HEK293 (cell line): ENCODE data around the gene TSHZ3.
A peak's percentile ranks its signal among the peaks of the same experiment; 100 is the strongest.

Experiments used
- CTCF ChIA-PET: fragments of 350-600 bp; formaldehyde crosslinking; extraction: SDS; loops from one replicate; lab custom pipeline; 2021; ENCODE audit warnings: antibody characterized with exemption; lab: Yijun Ruan, JAX
- POLR2A ChIA-PET: fragments of 300-600 bp; formaldehyde crosslinking; extraction: SDS; loops from one replicate; lab custom pipeline; 2020; ENCODE audit warnings: antibody characterized with exemption, inconsistent platforms; lab: Yijun Ruan, JAX
- H3K27ac ChIP-seq: fragments of 200-500 bp; sonication (Bioruptor generic); 2 replicates; pipeline ENCODE4 v1.5.1; 2014; ENCODE audit warnings: low read depth, low read length, control low read depth, inconsistent platforms; ENCODE audit errors: extremely low read depth
- H3K36me3 ChIP-seq, 2 experiments: fragments of 200-500 bp in 1 of 2; sonication (Bioruptor generic) in 1 of 2; 1 replicate in 1 of 2; 2 replicates in 1 of 2; pipeline ENCODE4 v1.5.1; 2014 to 2017; ENCODE audit warnings: inconsistent platforms in 2 of 2, low read length in 2 of 2; ENCODE audit not compliant: control insufficient read depth in 2 of 2, insufficient read depth in 1 of 2
- H3K4me1 ChIP-seq: fragments of 200-500 bp; sonication (Bioruptor generic); 2 replicates; pipeline ENCODE4 v1.5.1; 2014; ENCODE audit warnings: mild to moderate bottlenecking, low read length, inconsistent platforms; ENCODE audit not compliant: control insufficient read depth, insufficient read depth
- H3K4me3 ChIP-seq: 2 replicates; pipeline ENCODE4 v1.5.1; 2011; ENCODE audit warnings: low read depth, mild to moderate bottlenecking, control low read depth, low read length, moderate library complexity
- H3K9me3 ChIP-seq: fragments of 200-500 bp; sonication (Bioruptor generic); 2 replicates; pipeline ENCODE4 v1.5.1; 2014; ENCODE audit warnings: low read depth, low read length, inconsistent platforms; ENCODE audit not compliant: control insufficient read depth, insufficient read depth
- GLIS1 ChIP-seq: fragments of 450-650 bp; formaldehyde crosslinking; IDR thresholded peaks from 2 replicates; pipeline ENCODE4 v1.5.1; 2016; ENCODE audit warnings: missing biosample characterization, missing genetic modification characterization
- HOXC10 ChIP-seq: sonication (generic); formaldehyde crosslinking; IDR thresholded peaks from 2 replicates; pipeline ENCODE4 v1.8.1; 2023; ENCODE audit warnings: mild to moderate bottlenecking, missing genetic modification reagents
- PRDM6 ChIP-seq: fragments of 450-650 bp; formaldehyde crosslinking; IDR thresholded peaks from 2 replicates; pipeline ENCODE4 v1.5.1; 2017; ENCODE audit warnings: missing biosample characterization, missing genetic modification characterization
- RBAK ChIP-seq: fragments of 450-650 bp; formaldehyde crosslinking; IDR thresholded peaks from 2 replicates; pipeline ENCODE4 v1.5.1; 2016; ENCODE audit warnings: missing biosample characterization, missing genetic modification characterization
- TCF7L2 ChIP-seq: IDR thresholded peaks from 2 replicates; pipeline ENCODE4 v1.6.1; 2011; ENCODE audit warnings: low read depth, mild to moderate bottlenecking, inconsistent platforms, low read length, moderate library complexity, borderline replicate concordance
- YY2 ChIP-seq: fragments of 450-650 bp; formaldehyde crosslinking; IDR thresholded peaks from 2 replicates; pipeline ENCODE4 v1.5.1; 2016; ENCODE audit warnings: missing biosample characterization, missing genetic modification characterization
- ZBTB21 ChIP-seq: fragments of 450-650 bp; formaldehyde crosslinking; IDR thresholded peaks from 2 replicates; pipeline ENCODE4 v1.5.1; 2017; ENCODE audit warnings: missing biosample characterization, missing genetic modification characterization
- ZBTB44 ChIP-seq: fragments of 450-650 bp; IDR thresholded peaks from 2 replicates; pipeline ENCODE4 v1.5.1; 2018; ENCODE audit warnings: missing biosample characterization, mild to moderate bottlenecking, missing genetic modification characterization
- ZBTB7A ChIP-seq: fragments of 450-650 bp; formaldehyde crosslinking; IDR thresholded peaks from 2 replicates; pipeline ENCODE4 v1.5.1; 2016; ENCODE audit warnings: low read depth, missing biosample characterization, missing genetic modification characterization
- ZEB2 ChIP-seq: fragments of 450-650 bp; formaldehyde crosslinking; IDR thresholded peaks from 2 replicates; pipeline ENCODE4 v1.5.1; 2016; ENCODE audit warnings: missing biosample characterization, missing genetic modification characterization
- ZFP3 ChIP-seq: fragments of 450-650 bp; formaldehyde crosslinking; IDR thresholded peaks from 2 replicates; pipeline ENCODE4 v1.5.1; 2016; ENCODE audit warnings: low read depth, missing biosample characterization, missing genetic modification characterization
- ZNF133 ChIP-seq: fragments of 450-650 bp; formaldehyde crosslinking; IDR thresholded peaks from 2 replicates; pipeline ENCODE4 v1.5.1; 2016; ENCODE audit warnings: missing biosample characterization, missing genetic modification characterization
- ZNF148 ChIP-seq: fragments of 450-650 bp; formaldehyde crosslinking; IDR thresholded peaks from 2 replicates; pipeline ENCODE4 v1.5.0; 2017; ENCODE audit warnings: missing biosample characterization, missing genetic modification characterization, borderline replicate concordance
- ZNF292 ChIP-seq: fragments of 450-650 bp; formaldehyde crosslinking; IDR thresholded peaks from 2 replicates; pipeline ENCODE4 v1.5.1; 2016; ENCODE audit warnings: low read depth, missing biosample characterization, missing genetic modification characterization, borderline replicate concordance
- ZNF433 ChIP-seq: fragments of 450-650 bp; formaldehyde crosslinking; IDR thresholded peaks from 2 replicates; pipeline ENCODE4 v1.5.1; 2016; ENCODE audit warnings: missing biosample characterization, missing genetic modification characterization, low read depth
- ZNF513 ChIP-seq: fragments of 450-650 bp; IDR thresholded peaks from 2 replicates; pipeline ENCODE4 v1.5.1; 2018; ENCODE audit warnings: missing biosample characterization, missing genetic modification characterization
- ZNF529 ChIP-seq: fragments of 450-650 bp; formaldehyde crosslinking; IDR thresholded peaks from 2 replicates; pipeline ENCODE4 v1.5.1; 2017; ENCODE audit warnings: missing genetic modification characterization, missing biosample characterization; ENCODE audit not compliant: insufficient replicate concordance
- ZNF610 ChIP-seq: fragments of 450-650 bp; formaldehyde crosslinking; IDR thresholded peaks from 2 replicates; pipeline ENCODE4 v1.5.1; 2016; ENCODE audit warnings: missing biosample characterization, missing genetic modification characterization, borderline replicate concordance
- ZNF623 ChIP-seq: fragments of 450-650 bp; formaldehyde crosslinking; IDR thresholded peaks from 2 replicates; pipeline ENCODE4 v1.5.1; 2016; ENCODE audit warnings: missing biosample characterization, missing genetic modification characterization
- ZNF639 ChIP-seq: fragments of 450-650 bp; formaldehyde crosslinking; IDR thresholded peaks from 2 replicates; pipeline ENCODE4 v1.5.1; 2016; ENCODE audit warnings: missing biosample characterization, missing genetic modification characterization
- ZNF654 ChIP-seq: fragments of 450-650 bp; formaldehyde crosslinking; IDR thresholded peaks from 2 replicates; pipeline ENCODE4 v1.5.1; 2016; ENCODE audit warnings: low read depth, missing biosample characterization, missing genetic modification characterization
- ZNF670 ChIP-seq: fragments of 450-650 bp; formaldehyde crosslinking; IDR thresholded peaks from 2 replicates; pipeline ENCODE4 v1.5.1; 2016; ENCODE audit warnings: missing biosample characterization, missing genetic modification characterization, low read depth
- ZNF701 ChIP-seq: fragments of 450-650 bp; formaldehyde crosslinking; IDR thresholded peaks from 2 replicates; pipeline ENCODE4 v1.5.1; 2016; ENCODE audit warnings: missing biosample characterization, missing genetic modification characterization
- ZNF76 ChIP-seq: fragments of 450-650 bp; formaldehyde crosslinking; IDR thresholded peaks from 2 replicates; pipeline ENCODE4; 2016; ENCODE audit warnings: low read depth, missing biosample characterization, missing genetic modification characterization, borderline replicate concordance
- ZNF792 ChIP-seq: fragments of 450-650 bp; formaldehyde crosslinking; IDR thresholded peaks from 2 replicates; pipeline ENCODE4 v1.5.1; 2016; ENCODE audit warnings: missing biosample characterization, missing genetic modification characterization
- ZNF830 ChIP-seq: fragments of 450-650 bp; IDR thresholded peaks from 2 replicates; pipeline ENCODE4 v1.5.0; 2018; ENCODE audit warnings: missing biosample characterization, missing genetic modification characterization, low read depth, mild to moderate bottlenecking, moderate library complexity
- ZNF837 ChIP-seq: fragments of 450-650 bp; formaldehyde crosslinking; IDR thresholded peaks from 2 replicates; pipeline ENCODE4 v1.5.1; 2016; ENCODE audit warnings: missing biosample characterization, missing genetic modification characterization
- ZSCAN30 ChIP-seq: fragments of 450-650 bp; IDR thresholded peaks from 2 replicates; pipeline ENCODE4 v1.5.1; 2018; ENCODE audit warnings: missing biosample characterization, mild to moderate bottlenecking, missing genetic modification characterization, moderate library complexity
- ZSCAN4 ChIP-seq: fragments of 450-650 bp; formaldehyde crosslinking; IDR thresholded peaks from 2 replicates; pipeline ENCODE4 v1.5.1; 2017; ENCODE audit warnings: missing biosample characterization, missing genetic modification characterization

TSHZ3 gene

GRCh38 chr19:31315652-31316051, 33.6 kb downstream of the TSHZ3 start:
- Histone ChIP-seq H3K4me3 (no peak overlapping the region), H3K36me3 (peaks cover 0 to 3% of the 10 kb centered on the region in 2 experiments; a peak in 1 of 3 replicates), H3K9me3 (no peaks in the 10 kb centered on the region; the same call in 1 of the 2 replicates), H3K4me1 (peaks cover 50% of the 10 kb centered on the region), H3K27ac (peak overlapping the region; percentile 50; the same call in 1 of the 2 replicates)
- POLR2A ChIA-PET: no interaction called here
- CTCF ChIA-PET: interaction anchor here (0.5 to 1.6 kb wide), 11 partner anchors 11 to 912 kb away, joined by 3 to 6 read pairs (median 3); no protein-coding TSS in a partner anchor
- TF ChIP-seq ZSCAN30 (peak; percentile 76), ZNF639 (tag by site-specific recombination) (no peak), RBAK (tag by site-specific recombination) (no peak), YY2 (tag by site-specific recombination) (no peak), ZNF654 (0 out of 2 replicates have a peak, but pooled peaks have one; percentile 1), ZNF529 (tag by site-specific recombination) (no peak), ZBTB7A (tag by site-specific recombination) (peak; percentile 74; the same call in 1 of the 2 replicates), ZNF148 (tag by site-specific recombination) (no peak), ZNF513 (peak; percentile 63; the same call in 1 of the 2 replicates), ZNF76 (no peak), ZNF792 (no peak), ZNF670 (no peak), ZNF433 (tag by site-specific recombination) (no peak), ZNF623 (no peak), ZNF292 (tag by site-specific recombination) (no peak), GLIS1 (tag by site-specific recombination) (no peak), ZNF837 (tag by site-specific recombination) (no peak), TCF7L2 (peak; percentile 78), ZFP3 (tag by site-specific recombination) (no peak), ZNF701 (tag by site-specific recombination) (no peak), ZNF830 (tag by site-specific recombination) (no peak), ZBTB21 (tag by site-specific recombination) (peak; percentile 40; the same call in 1 of the 2 replicates), ZNF133 (no peak), PRDM6 (tag by site-specific recombination) (peak; percentile 98), ZBTB44 (tag by site-specific recombination) (peak; percentile 88), ZSCAN4 (tag by site-specific recombination) (peak; percentile 59), ZEB2 (tag by site-specific recombination) (peak; percentile 90), ZNF610 (no peak), HOXC10 (CRISPR knock-in tag) (no peak)
